ENCODE measurements around the gene USP17L29.
"Not testable (repeated sequence)": the region's sequence is repeated elsewhere in the genome, so short reads cannot be mapped to it uniquely, and the experiment has no call there.

Gene USP17L29

GRCh38 chr4:9353338-9353737 lies at the start of gene USP17L29:
USP17L29 (plus strand) TSS chr4:9353638; CDS start chr4:9353638, 0 bp downstream.
- not testable (repeated sequence) for DNase-seq

GRCh38 chr4:9324191-9324590 lies 29.2 kb upstream of the USP17L29 start:
- not testable (repeated sequence) for DNase-seq

GRCh38 chr4:9324865-9325264 lies 28.6 kb upstream of the USP17L29 start, which contains the start of gene USP17L24:
USP17L24 (plus strand) TSS chr4:9325165; CDS start chr4:9325165, 0 bp downstream.
- DNase-seq: not testable (repeated sequence)

- not testable (repeated sequence) for DNase-seq
Observed at GRCh38 chr4:9329611-9330010, 23.8 kb upstream of the USP17L29 start, which contains the start of gene USP17L25. USP17L25 (plus strand) TSS chr4:9329911; CDS start chr4:9329911, 0 bp downstream.

GRCh38 chr4:9334358-9334757 lies 19.1 kb upstream of the USP17L29 start, which contains the start of gene USP17L26:
USP17L26 (plus strand) TSS chr4:9334658; CDS start chr4:9334658, 0 bp downstream.
- DNase-seq: not testable (repeated sequence)

- DNase-seq: not testable (repeated sequence)
Observed at GRCh38 chr4:9339103-9339502, 14.3 kb upstream of the USP17L29 start, which contains the start of gene USP17L5. USP17L5 (plus strand) TSS chr4:9339403; CDS start chr4:9339403, 0 bp downstream.

- DNase-seq: not testable (repeated sequence)
Observed at GRCh38 chr4:9343848-9344247, 9.6 kb upstream of the USP17L29 start, which contains the start of gene USP17L27. USP17L27 (plus strand) TSS chr4:9344148; CDS start chr4:9344148, 0 bp downstream.

GRCh38 chr4:9348593-9348992 lies 4.8 kb upstream of the USP17L29 start, which contains the start of gene USP17L28:
USP17L28 (plus strand) TSS chr4:9348893; CDS start chr4:9348893, 0 bp downstream.
- not testable (repeated sequence) for DNase-seq

- not testable (repeated sequence) for DNase-seq
Observed at GRCh38 chr4:9350866-9351265, 2.6 kb upstream of the USP17L29 start.

- not testable (repeated sequence) for DNase-seq
Observed at GRCh38 chr4:9362829-9363228, 9.4 kb downstream of the USP17L29 start, which contains the start of gene USP17L30. USP17L30 (plus strand) TSS chr4:9363129; CDS start chr4:9363129, 0 bp downstream.

- DNase-seq: not testable (repeated sequence)
Observed at GRCh38 chr4:9379881-9380280, 26.4 kb downstream of the USP17L29 start.

- DNase-seq: not testable (repeated sequence)
Observed at GRCh38 chr4:9381012-9381534, 27.6 kb downstream of the USP17L29 start.

- no peak for DNase-seq
Observed at GRCh38 chr4:9384126-9384525, 30.7 kb downstream of the USP17L29 start.

GRCh38 chr4:9389001-9389400 lies 35.6 kb downstream of the USP17L29 start:
- not testable (repeated sequence) for DNase-seq
